ENCODE data around the gene LGMN. TPM values are rescaled to one million over a fixed set of nuclear protein-coding genes. Genes with fewer than 3 reads are reported as not detected.

LGMN gene
- total and polyA plus RNA-seq, 4 donors = 56.2 to 192 (median 62.4) TPM

GRCh38 chr14:92665661-92666110 lies 82.7 kb downstream of the LGMN start:
- Histone ChIP-seq H3K27me3 (ENCODE audit: control insufficient read depth in 4 of 4, insufficient read depth in 4 of 4, low read length in 3 of 4) (no peaks in the 10 kb centered on the region), H3K9me3 (ENCODE audit: control insufficient read depth in 4 of 4, low read length in 3 of 4) (no peaks in the 10 kb centered on the region), H3K4me3 (ENCODE audit: low read depth in 1 of 3, low read length in 3 of 3) (no peak overlapping the region), H3K9ac (ENCODE audit: low read depth in 1 of 2, low read length in 2 of 2) (no peak overlapping the region), H3K36me3 (ENCODE audit: control insufficient read depth in 4 of 4, insufficient read depth in 3 of 4, low read depth in 1 of 4, low read length in 3 of 4) (peaks cover 0 to 26% (median 9%) of the 10 kb centered on the region in 4 donors), H3K27ac (ENCODE audit: low read depth in 1 of 2, low read length in 2 of 2) (no peak overlapping the region), H3K4me1 (ENCODE audit: control insufficient read depth in 4 of 4, insufficient read depth in 4 of 4, low read length in 3 of 4) (no peaks in the 10 kb centered on the region)
- DNase-seq (ENCODE audit: low spot score) = no peak
- TF ChIP-seq EGR1 (IDR thresholded peaks at IDR 0.05; ENCODE audit: low read depth in 2 of 2) = no peak
- no peak for TF ChIP-seq HNF4A (conservative IDR thresholded peaks at IDR 0.05)
- TF ChIP-seq YY1 (IDR thresholded peaks at IDR 0.05) = no peak
- 77% methylated on average over 8 of the region's 8 CpGs for WGBS

DNA sequence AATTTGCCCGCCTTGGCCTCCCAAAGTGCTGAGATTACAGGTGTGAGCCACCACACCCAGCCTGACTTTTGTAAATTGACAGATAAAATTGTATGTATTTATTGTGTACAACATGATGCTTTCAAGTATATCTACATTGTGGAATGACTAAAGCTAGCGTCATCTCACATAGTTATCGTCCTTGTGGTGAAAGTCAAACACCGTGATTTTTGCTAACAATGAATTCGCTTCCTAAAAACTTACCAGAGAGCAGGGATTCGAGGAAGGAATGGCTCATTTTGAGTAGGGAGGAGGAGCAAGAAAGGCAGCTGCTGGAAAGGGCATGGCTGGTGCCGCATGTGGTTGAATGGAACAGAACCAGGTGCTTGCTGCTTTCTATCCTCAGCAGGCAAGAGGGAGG lies 85.4 kb downstream of the LGMN start:
- no peaks in the 10 kb centered on the region for H3K9me3 ChIP-seq (ENCODE audit: control insufficient read depth in 4 of 4, low read length in 3 of 4)
- H3K9ac ChIP-seq (ENCODE audit: low read depth in 1 of 2, low read length in 2 of 2) = no peak overlapping the region
- H3K27me3 ChIP-seq (ENCODE audit: control insufficient read depth in 4 of 4, insufficient read depth in 4 of 4, low read length in 3 of 4) = no peaks in the 10 kb centered on the region
- 95% methylated on average over 7 of the region's 7 CpGs for WGBS
- H3K4me3 ChIP-seq (ENCODE audit: low read depth in 1 of 3, low read length in 3 of 3) = no peak overlapping the region
- H3K4me1 ChIP-seq (ENCODE audit: control insufficient read depth in 4 of 4, insufficient read depth in 4 of 4, low read length in 3 of 4) = peaks cover 0 to 3% (median 0%) of the 10 kb centered on the region in 4 donors
- H3K36me3 ChIP-seq (ENCODE audit: control insufficient read depth in 4 of 4, insufficient read depth in 3 of 4, low read depth in 1 of 4, low read length in 3 of 4) = peaks cover 0 to 40% (median 10%) of the 10 kb centered on the region in 4 donors
- TF ChIP-seq HNF4G (IDR thresholded peaks at IDR 0.05) (no peak), HNF4A (conservative IDR thresholded peaks at IDR 0.05) (no peak), GABPA (IDR thresholded peaks at IDR 0.05 in 1 of 2, conservative IDR thresholded peaks at IDR 0.05 in 1 of 2) (no peak), NR2F2 (IDR thresholded peaks at IDR 0.05) (no peak), FOXA2 (IDR thresholded peaks at IDR 0.05) (no peak), RXRA (IDR thresholded peaks at IDR 0.05) (no peak), RAD21 (IDR thresholded peaks at IDR 0.05) (no peak), FOXA1 (IDR thresholded peaks at IDR 0.05) (no peak), SP1 (IDR thresholded peaks at IDR 0.05) (no peak), ATF3 (IDR thresholded peaks at IDR 0.05) (no peak)
- TF ChIP-seq, protein P1, sequence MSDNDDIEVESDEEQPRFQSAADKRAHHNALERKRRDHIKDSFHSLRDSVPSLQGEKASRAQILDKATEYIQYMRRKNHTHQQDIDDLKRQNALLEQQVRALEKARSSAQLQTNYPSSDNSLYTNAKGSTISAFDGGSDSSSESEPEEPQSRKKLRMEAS (IDR thresholded peaks at IDR 0.05) = no peak
- TF ChIP-seq, protein P2, sequence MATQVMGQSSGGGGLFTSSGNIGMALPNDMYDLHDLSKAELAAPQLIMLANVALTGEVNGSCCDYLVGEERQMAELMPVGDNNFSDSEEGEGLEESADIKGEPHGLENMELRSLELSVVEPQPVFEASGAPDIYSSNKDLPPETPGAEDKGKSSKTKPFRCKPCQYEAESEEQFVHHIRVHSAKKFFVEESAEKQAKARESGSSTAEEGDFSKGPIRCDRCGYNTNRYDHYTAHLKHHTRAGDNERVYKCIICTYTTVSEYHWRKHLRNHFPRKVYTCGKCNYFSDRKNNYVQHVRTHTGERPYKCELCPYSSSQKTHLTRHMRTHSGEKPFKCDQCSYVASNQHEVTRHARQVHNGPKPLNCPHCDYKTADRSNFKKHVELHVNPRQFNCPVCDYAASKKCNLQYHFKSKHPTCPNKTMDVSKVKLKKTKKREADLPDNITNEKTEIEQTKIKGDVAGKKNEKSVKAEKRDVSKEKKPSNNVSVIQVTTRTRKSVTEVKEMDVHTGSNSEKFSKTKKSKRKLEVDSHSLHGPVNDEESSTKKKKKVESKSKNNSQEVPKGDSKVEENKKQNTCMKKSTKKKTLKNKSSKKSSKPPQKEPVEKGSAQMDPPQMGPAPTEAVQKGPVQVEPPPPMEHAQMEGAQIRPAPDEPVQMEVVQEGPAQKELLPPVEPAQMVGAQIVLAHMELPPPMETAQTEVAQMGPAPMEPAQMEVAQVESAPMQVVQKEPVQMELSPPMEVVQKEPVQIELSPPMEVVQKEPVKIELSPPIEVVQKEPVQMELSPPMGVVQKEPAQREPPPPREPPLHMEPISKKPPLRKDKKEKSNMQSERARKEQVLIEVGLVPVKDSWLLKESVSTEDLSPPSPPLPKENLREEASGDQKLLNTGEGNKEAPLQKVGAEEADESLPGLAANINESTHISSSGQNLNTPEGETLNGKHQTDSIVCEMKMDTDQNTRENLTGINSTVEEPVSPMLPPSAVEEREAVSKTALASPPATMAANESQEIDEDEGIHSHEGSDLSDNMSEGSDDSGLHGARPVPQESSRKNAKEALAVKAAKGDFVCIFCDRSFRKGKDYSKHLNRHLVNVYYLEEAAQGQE (IDR thresholded peaks at IDR 0.05) = no peak
- TF ChIP-seq, protein P3, sequence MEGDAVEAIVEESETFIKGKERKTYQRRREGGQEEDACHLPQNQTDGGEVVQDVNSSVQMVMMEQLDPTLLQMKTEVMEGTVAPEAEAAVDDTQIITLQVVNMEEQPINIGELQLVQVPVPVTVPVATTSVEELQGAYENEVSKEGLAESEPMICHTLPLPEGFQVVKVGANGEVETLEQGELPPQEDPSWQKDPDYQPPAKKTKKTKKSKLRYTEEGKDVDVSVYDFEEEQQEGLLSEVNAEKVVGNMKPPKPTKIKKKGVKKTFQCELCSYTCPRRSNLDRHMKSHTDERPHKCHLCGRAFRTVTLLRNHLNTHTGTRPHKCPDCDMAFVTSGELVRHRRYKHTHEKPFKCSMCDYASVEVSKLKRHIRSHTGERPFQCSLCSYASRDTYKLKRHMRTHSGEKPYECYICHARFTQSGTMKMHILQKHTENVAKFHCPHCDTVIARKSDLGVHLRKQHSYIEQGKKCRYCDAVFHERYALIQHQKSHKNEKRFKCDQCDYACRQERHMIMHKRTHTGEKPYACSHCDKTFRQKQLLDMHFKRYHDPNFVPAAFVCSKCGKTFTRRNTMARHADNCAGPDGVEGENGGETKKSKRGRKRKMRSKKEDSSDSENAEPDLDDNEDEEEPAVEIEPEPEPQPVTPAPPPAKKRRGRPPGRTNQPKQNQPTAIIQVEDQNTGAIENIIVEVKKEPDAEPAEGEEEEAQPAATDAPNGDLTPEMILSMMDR (IDR thresholded peaks at IDR 0.05; ENCODE audit: low read depth, low read length, missing input control) = no peak
- no peak for DNase-seq (ENCODE audit: low spot score)
- H3K27ac ChIP-seq (ENCODE audit: low read depth in 1 of 2, low read length in 2 of 2) = no peak overlapping the region
